Measurements from ENCODE around the gene LRCH1. TPM values are rescaled to one million over a fixed set of nuclear protein-coding genes. Genes with fewer than 3 reads are reported as not detected.
A peak's percentile ranks its signal among the peaks of the same experiment; 100 is the strongest.

LRCH1 gene
- total RNA-seq, 4 donors from 2014 or later, result 42.7 to 66.0 (median 53.1) TPM

GRCh38 chr13:46526740-46527139 is 26.2 kb upstream of the LRCH1 start:
- 62% methylated on average over 3 of the region's 3 CpGs for WGBS

GRCh38 chr13:46527237-46527636 is 25.7 kb upstream of the LRCH1 start:
- Histone ChIP-seq H3K4me3 (no peak overlapping the region), H3K4me1 (peaks cover 11 to 28% (median 19%) of the 10 kb centered on the region in 4 donors), H3K36me3 (no peaks in the 10 kb centered on the region), H3K27ac (replicated peaks in 1 of 4) (no peak overlapping the region), H3K9me3 (no peaks in the 10 kb centered on the region), H3K27me3 (no peaks in the 10 kb centered on the region)
- intact Hi-C loops (cut with DNase I), result no loop called here
- DNase-seq (ENCODE audit: extremely low spot score), result peak; percentile 64
- TF ChIP-seq POLR2AphosphoS5 (IDR thresholded peaks at IDR 0.05), result no peak
- TF ChIP-seq POLR2A (IDR thresholded peaks at IDR 0.05; ENCODE audit: low read depth), result no peak
- TF ChIP-seq EP300 (IDR thresholded peaks at IDR 0.05), result no peak
- TF ChIP-seq CTCF (IDR thresholded peaks at IDR 0.05), result no peak
- WGBS, result 86% methylated on average over 2 of the region's 2 CpGs

More at GRCh38 chr13:46526740-46527139, 26.2 kb upstream of the LRCH1 start:
- H3K27me3 ChIP-seq, result no peaks in the 10 kb centered on the region
- no peak overlapping the region for H3K4me3 ChIP-seq
- peaks cover 11 to 32% (median 22%) of the 10 kb centered on the region in 4 donors for H3K4me1 ChIP-seq
- no peak overlapping the region for H3K27ac ChIP-seq (replicated peaks in 1 of 4)
- DNase-seq (ENCODE audit: extremely low spot score), result no peak
- H3K9me3 ChIP-seq, result no peaks in the 10 kb centered on the region
- intact Hi-C loops (cut with DNase I), result no loop called here
- H3K36me3 ChIP-seq, result no peaks in the 10 kb centered on the region
- TF ChIP-seq POLR2A (IDR thresholded peaks at IDR 0.05; ENCODE audit: low read depth) (no peak), CTCF (IDR thresholded peaks at IDR 0.05) (no peak), EP300 (IDR thresholded peaks at IDR 0.05) (no peak), POLR2AphosphoS5 (IDR thresholded peaks at IDR 0.05) (no peak)

- DNase-seq (ENCODE audit: extremely low spot score), result peak; percentile 55
- Histone ChIP-seq H3K4me3 (no peak overlapping the region), H3K4me1 (peaks cover 0 to 14% (median 10%) of the 10 kb centered on the region in 4 donors), H3K9me3 (no peaks in the 10 kb centered on the region), H3K27ac (replicated peaks in 1 of 4) (no peak overlapping the region), H3K27me3 (no peaks in the 10 kb centered on the region), H3K36me3 (no peaks in the 10 kb centered on the region)
- intact Hi-C loops (cut with DNase I), result no loop called here
- TF ChIP-seq EP300 (IDR thresholded peaks at IDR 0.05) (no peak), CTCF (IDR thresholded peaks at IDR 0.05) (no peak), POLR2A (IDR thresholded peaks at IDR 0.05; ENCODE audit: low read depth) (no peak), POLR2AphosphoS5 (IDR thresholded peaks at IDR 0.05) (no peak)
- 89% methylated on average over 3 of the region's 4 CpGs for WGBS
Observed at GRCh38 chr13:46529216-46529919, 23.6 kb upstream of the LRCH1 start.

GRCh38 chr13:46530084-46530935 is 22.7 kb upstream of the LRCH1 start:
- Histone ChIP-seq H3K4me1 (peaks cover 0 to 14% (median 10%) of the 10 kb centered on the region in 4 donors), H3K9me3 (no peaks in the 10 kb centered on the region), H3K36me3 (no peaks in the 10 kb centered on the region), H3K4me3 (no peak overlapping the region), H3K27me3 (no peaks in the 10 kb centered on the region), H3K27ac (replicated peaks in 1 of 4) (no peak overlapping the region)
- whole genome bisulfite sequencing, result 59% methylated on average over 4 of the region's 4 CpGs
- TF ChIP-seq POLR2AphosphoS5 (IDR thresholded peaks at IDR 0.05) (no peak), POLR2A (IDR thresholded peaks at IDR 0.05; ENCODE audit: low read depth) (no peak), CTCF (IDR thresholded peaks at IDR 0.05) (no peak), EP300 (IDR thresholded peaks at IDR 0.05) (no peak)
- intact Hi-C loops (cut with DNase I), result no loop called here
- DNase-seq (ENCODE audit: extremely low spot score), result no peak

Measured in esophagus muscularis mucosa (tissue), 4 donors.